ENCODE data around the gene TRIM2.

The TRIM2 gene

GRCh38 chr4:153344131-153345011 lies 140.1 kb downstream of the TRIM2 start, which contains the start of gene MND1:
Gene MND1, plus strand, starts transcription at chr4:153344688. Its CDS starts 50 bp downstream, at chr4:153344738.
- DNase-seq, result peak; percentile 72

- DNase-seq, result peak; percentile 18
Measured at GRCh38 chr4:153345012-153345981, 141.1 kb downstream of the TRIM2 start.

- no peak for DNase-seq
Measured at GRCh38 chr4:153346031-153346430, 141.8 kb downstream of the TRIM2 start.

GRCh38 chr4:153346563-153346962 lies 142.3 kb downstream of the TRIM2 start:
- no peak for DNase-seq

GRCh38 chr4:153347117-153347516 lies 142.9 kb downstream of the TRIM2 start:
- no peak for DNase-seq

- no peak for DNase-seq
Measured at GRCh38 chr4:153348006-153348405, 143.8 kb downstream of the TRIM2 start.

- DNase-seq, result no peak
Measured at GRCh38 chr4:153349206-153349805, 145.1 kb downstream of the TRIM2 start.

- DNase-seq, result no peak
Measured at GRCh38 chr4:153362184-153362583, 157.9 kb downstream of the TRIM2 start.

GRCh38 chr4:153364061-153364460 lies 159.8 kb downstream of the TRIM2 start:
- no peak for DNase-seq

- DNase-seq, result no peak
Measured at GRCh38 chr4:153365003-153365402, 160.8 kb downstream of the TRIM2 start.

GRCh38 chr4:153366486-153366885 lies 162.2 kb downstream of the TRIM2 start:
- no peak for DNase-seq

GRCh38 chr4:153367092-153367491 lies 162.8 kb downstream of the TRIM2 start:
- DNase-seq, result no peak

GRCh38 chr4:153369021-153369420 lies 164.8 kb downstream of the TRIM2 start:
- DNase-seq, result no peak

- no peak for DNase-seq
Measured at GRCh38 chr4:153371701-153372234, 167.5 kb downstream of the TRIM2 start.

- no peak for DNase-seq
Measured at GRCh38 chr4:153372967-153373562, 168.8 kb downstream of the TRIM2 start.

GRCh38 chr4:153374442-153374841 lies 170.2 kb downstream of the TRIM2 start:
- DNase-seq, result no peak

GRCh38 chr4:153375303-153375702 lies 171.1 kb downstream of the TRIM2 start:
- DNase-seq, result no peak

GRCh38 chr4:153383131-153383530 lies 178.9 kb downstream of the TRIM2 start:
- DNase-seq, result no peak

- no peak for DNase-seq
Measured at GRCh38 chr4:153384160-153384559, 179.9 kb downstream of the TRIM2 start.

GRCh38 chr4:153385784-153386183 lies 181.5 kb downstream of the TRIM2 start:
- DNase-seq, result no peak

- no peak for DNase-seq
Measured at GRCh38 chr4:153387981-153388380, 183.7 kb downstream of the TRIM2 start.

All from NCI-H1105 (cell line).